ENCODE measurements around the gene RGS10. TPM values are rescaled to one million over a fixed set of nuclear protein-coding genes. Genes with fewer than 3 reads are reported as not detected.
A peak's percentile ranks its signal among the peaks of the same experiment; 100 is the strongest.

Gene RGS10
- total RNA-seq, 1 experiment from 2014 or later = 46.0 TPM

DNA sequence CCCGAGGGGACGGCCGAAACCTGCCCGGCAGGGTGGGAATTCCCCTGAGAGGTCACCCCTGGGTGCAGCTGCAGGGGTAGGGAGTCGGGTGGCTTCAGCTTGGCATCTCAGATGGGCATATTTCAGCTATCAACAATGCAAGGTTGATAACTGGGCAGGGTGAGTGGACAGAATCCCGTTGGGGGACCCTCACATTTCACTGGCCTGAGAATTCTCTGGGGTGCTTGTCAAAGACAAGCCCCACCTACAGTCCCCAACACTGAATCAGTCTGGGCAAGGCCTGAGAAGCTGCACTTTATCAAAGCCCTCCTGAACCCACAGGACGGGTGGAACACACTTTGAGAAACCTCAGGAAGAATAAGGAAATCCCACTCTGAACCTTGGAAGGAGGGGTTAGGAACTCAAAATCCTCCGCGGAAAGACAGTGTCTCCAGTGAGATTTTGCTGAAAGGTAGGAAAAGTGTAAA, 3.1 kb downstream of the RGS10 start:
- Histone ChIP-seq H3K9me3 (ENCODE audit: insufficient read depth, low read depth) (no peaks in the 10 kb centered on the region), H3K79me2 (ENCODE audit: low read depth) (peaks cover 49% of the 10 kb centered on the region), H4K20me1 (ENCODE audit: insufficient read depth) (no peaks in the 10 kb centered on the region), H3K4me1 (replicated peaks; ENCODE audit: insufficient read depth) (peaks cover 31% of the 10 kb centered on the region), H3K27me3 (ENCODE audit: insufficient read depth, low read depth) (no peaks in the 10 kb centered on the region), H3K4me2 (peak overlapping the region; percentile 87), H3K27ac (peak overlapping the region; percentile 59), H3F3A (ENCODE audit: insufficient read depth, low read depth) (peaks cover 6% of the 10 kb centered on the region; the same call in 1 of the 2 replicates), H3K4me3 (peak overlapping the region; percentile 32; the same call in 1 of the 2 replicates), H2AFZ (no peak overlapping the region), H3K9me2 (ENCODE audit: insufficient read depth) (no peaks in the 10 kb centered on the region), H3K36me3 (ENCODE audit: low read depth) (no peaks in the 10 kb centered on the region)
- no TSS peak for BruUV-seq (replicated peaks)
- TF ChIP-seq EZH2 (IDR thresholded peaks at IDR 0.05; ENCODE audit: low read depth) = no peak
- TF ChIP-seq, protein P1, sequence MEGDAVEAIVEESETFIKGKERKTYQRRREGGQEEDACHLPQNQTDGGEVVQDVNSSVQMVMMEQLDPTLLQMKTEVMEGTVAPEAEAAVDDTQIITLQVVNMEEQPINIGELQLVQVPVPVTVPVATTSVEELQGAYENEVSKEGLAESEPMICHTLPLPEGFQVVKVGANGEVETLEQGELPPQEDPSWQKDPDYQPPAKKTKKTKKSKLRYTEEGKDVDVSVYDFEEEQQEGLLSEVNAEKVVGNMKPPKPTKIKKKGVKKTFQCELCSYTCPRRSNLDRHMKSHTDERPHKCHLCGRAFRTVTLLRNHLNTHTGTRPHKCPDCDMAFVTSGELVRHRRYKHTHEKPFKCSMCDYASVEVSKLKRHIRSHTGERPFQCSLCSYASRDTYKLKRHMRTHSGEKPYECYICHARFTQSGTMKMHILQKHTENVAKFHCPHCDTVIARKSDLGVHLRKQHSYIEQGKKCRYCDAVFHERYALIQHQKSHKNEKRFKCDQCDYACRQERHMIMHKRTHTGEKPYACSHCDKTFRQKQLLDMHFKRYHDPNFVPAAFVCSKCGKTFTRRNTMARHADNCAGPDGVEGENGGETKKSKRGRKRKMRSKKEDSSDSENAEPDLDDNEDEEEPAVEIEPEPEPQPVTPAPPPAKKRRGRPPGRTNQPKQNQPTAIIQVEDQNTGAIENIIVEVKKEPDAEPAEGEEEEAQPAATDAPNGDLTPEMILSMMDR (conservative IDR thresholded peaks at IDR 0.05) = no peak
- POLR2A ChIA-PET (ENCODE audit: unreplicated experiment) = interaction anchor here (0.6 kb wide), 1 partner anchor 333 kb away, joined by 3 read pairs; no protein-coding TSS in a partner anchor
- peak; percentile 51 to 62 for DNase-seq
- intact Hi-C loops (cut with micrococcal nuclease; ENCODE audit: unreplicated experiment) = no loop called here
- CTCF ChIA-PET = interaction anchor here (0.5 kb wide), 1 partner anchor 224 kb away, joined by 3 read pairs; no protein-coding TSS in a partner anchor

DNA sequence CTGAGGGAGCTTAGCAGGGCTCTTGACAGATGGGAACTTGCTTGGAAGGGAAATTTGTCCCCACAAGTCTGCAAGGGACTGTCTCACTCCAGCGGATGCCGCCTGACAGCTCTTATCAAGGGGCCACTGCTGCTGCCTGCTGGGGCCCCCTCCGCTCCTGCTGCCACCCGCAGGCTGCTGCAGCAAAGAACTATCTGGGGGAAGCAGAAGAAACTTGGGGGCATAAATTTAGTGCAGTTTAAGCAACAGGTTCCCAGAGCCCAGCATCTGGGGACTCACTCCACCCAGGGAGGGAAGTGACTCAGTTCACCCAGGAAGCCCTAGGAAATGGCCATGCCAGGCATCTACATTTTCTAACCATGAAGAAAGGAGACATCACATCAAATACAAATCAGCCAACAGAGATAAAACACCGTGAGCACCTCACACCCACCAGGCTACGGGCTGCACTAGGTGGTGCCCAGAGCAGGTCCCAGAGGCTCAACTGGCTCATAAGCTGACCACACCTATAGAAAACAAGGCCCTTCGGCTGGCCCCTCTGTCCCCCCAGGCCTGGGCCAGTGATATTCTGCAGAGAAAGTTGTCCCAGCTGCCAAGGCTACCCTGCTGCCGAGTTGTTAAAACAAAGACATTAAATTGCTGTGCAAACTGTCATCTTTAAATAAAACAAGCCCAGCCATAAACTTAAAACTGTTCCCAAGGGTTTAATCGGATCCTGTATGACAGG, 3.7 kb downstream of the RGS10 start:
- no peak for DNase-seq
- no peak for TF ChIP-seq EZH2 (IDR thresholded peaks at IDR 0.05; ENCODE audit: low read depth)
- TF ChIP-seq, protein P1 (conservative IDR thresholded peaks at IDR 0.05) = no peak
- Histone ChIP-seq H3K4me3 (peak overlapping the region; percentile 32; the same call in 1 of the 2 replicates), H3K79me2 (ENCODE audit: low read depth) (peaks cover 49% of the 10 kb centered on the region), H3K4me2 (peak overlapping the region; percentile 87), H4K20me1 (ENCODE audit: insufficient read depth) (no peaks in the 10 kb centered on the region), H3F3A (ENCODE audit: insufficient read depth, low read depth) (peaks cover 6% of the 10 kb centered on the region; the same call in 1 of the 2 replicates), H3K27ac (peak overlapping the region; percentile 59), H3K27me3 (ENCODE audit: insufficient read depth, low read depth) (no peaks in the 10 kb centered on the region), H3K9me3 (ENCODE audit: insufficient read depth, low read depth) (no peaks in the 10 kb centered on the region), H3K4me1 (replicated peaks; ENCODE audit: insufficient read depth) (peaks cover 31% of the 10 kb centered on the region), H3K9me2 (ENCODE audit: insufficient read depth) (no peaks in the 10 kb centered on the region), H2AFZ (no peak overlapping the region), H3K36me3 (ENCODE audit: low read depth) (no peaks in the 10 kb centered on the region)
- POLR2A ChIA-PET (ENCODE audit: unreplicated experiment) = interaction anchor here (0.6 kb wide), 1 partner anchor 332 kb away, joined by 3 read pairs; no protein-coding TSS in a partner anchor
- BruUV-seq (replicated peaks) = no TSS peak
- intact Hi-C loops (cut with micrococcal nuclease; ENCODE audit: unreplicated experiment) = no loop called here
- CTCF ChIA-PET = no interaction called here

DNA sequence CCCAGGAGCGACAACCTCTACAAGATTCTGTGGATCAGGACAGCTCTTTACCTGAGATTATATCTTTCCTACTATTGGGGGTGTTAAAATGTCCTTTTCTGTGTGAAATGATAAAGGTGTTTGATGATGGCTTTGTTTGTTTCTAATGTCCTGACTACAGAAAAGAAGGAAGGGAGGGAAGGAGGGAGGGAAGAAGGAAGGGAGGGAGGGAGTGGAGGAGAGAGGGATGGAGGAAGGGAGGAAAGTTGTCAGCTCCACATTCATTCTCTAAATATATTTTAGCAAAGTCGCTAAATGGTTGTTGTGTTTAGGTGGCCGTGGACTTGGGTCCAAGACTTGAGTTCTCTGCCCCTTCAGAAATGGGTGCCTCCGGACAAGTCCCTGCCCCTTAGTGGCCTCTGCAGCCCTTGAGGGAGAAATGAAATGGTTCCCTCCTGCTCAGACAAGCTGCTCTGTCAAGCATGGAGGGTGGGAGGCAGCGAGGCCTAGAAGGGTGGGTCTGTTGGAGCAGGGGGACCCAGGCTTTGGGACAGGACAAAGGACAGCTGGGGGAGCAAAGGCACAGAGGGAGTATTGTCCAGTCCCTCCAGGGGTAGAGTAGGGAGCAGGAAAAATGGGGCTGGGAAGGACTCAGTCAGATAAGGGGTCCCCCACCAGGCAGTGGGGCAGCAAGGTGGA, 4.4 kb downstream of the RGS10 start:
- H3K4me2 ChIP-seq = peak overlapping the region; percentile 87

More for the DNA sequence above, 4.4 kb downstream of the RGS10 start:
- no peak for TF ChIP-seq EZH2 (IDR thresholded peaks at IDR 0.05; ENCODE audit: low read depth)
- TF ChIP-seq, protein P1 (conservative IDR thresholded peaks at IDR 0.05) = no peak
- no peaks in the 10 kb centered on the region for H3K36me3 ChIP-seq (ENCODE audit: low read depth)
- no peak overlapping the region for H2AFZ ChIP-seq
- H3K27me3 ChIP-seq (ENCODE audit: insufficient read depth, low read depth) = no peaks in the 10 kb centered on the region
- H3K9me2 ChIP-seq (ENCODE audit: insufficient read depth) = no peaks in the 10 kb centered on the region
- ChIA-PET POLR2A (ENCODE audit: unreplicated experiment) (no interaction called here), CTCF (no interaction called here)
- peaks cover 55% of the 10 kb centered on the region for H3K79me2 ChIP-seq (ENCODE audit: low read depth)
- H3K9me3 ChIP-seq (ENCODE audit: insufficient read depth, low read depth) = no peaks in the 10 kb centered on the region
- H3K4me3 ChIP-seq = no peak overlapping the region
- H3K27ac ChIP-seq = peak overlapping the region; percentile 59; the same call in 1 of the 2 replicates
- peaks cover 6% of the 10 kb centered on the region; the same call in 1 of the 2 replicates for H3F3A ChIP-seq (ENCODE audit: insufficient read depth, low read depth)
- H3K4me1 ChIP-seq (replicated peaks; ENCODE audit: insufficient read depth) = peaks cover 31% of the 10 kb centered on the region
- DNase-seq = no peak
- intact Hi-C loops (cut with micrococcal nuclease; ENCODE audit: unreplicated experiment) = no loop called here
- no peaks in the 10 kb centered on the region for H4K20me1 ChIP-seq (ENCODE audit: insufficient read depth)
- no TSS peak for BruUV-seq (replicated peaks)
